ENCODE results near the gene USP1.

Gene USP1

GRCh38 chr1:62493656-62494055, 56.8 kb downstream of the USP1 start:
- DNase-seq, result no peak

GRCh38 chr1:62494137-62494536, 57.3 kb downstream of the USP1 start:
- DNase-seq, result no peak

DNA sequence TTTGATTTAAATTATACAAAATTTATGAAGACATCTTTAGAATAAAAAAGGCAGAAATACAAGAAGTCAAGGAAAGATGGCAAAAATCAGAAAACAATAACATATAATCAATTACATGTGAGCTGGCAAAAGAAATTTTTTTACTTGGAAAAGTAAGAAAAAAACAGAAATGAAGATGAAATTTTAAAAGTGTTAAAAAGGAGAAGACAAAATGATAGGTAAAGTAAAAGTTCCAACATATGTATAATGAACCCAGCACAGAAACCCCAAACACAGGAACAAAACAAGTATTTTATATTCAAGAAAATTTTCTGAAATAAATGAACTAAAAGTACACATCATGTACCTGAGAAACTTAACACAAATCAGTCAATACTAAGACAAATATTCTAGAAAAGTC, 63.4 kb downstream of the USP1 start:
- DNase-seq, result no peak
